Measurements from ENCODE around the gene CABLES2.

The CABLES2 gene

DNA sequence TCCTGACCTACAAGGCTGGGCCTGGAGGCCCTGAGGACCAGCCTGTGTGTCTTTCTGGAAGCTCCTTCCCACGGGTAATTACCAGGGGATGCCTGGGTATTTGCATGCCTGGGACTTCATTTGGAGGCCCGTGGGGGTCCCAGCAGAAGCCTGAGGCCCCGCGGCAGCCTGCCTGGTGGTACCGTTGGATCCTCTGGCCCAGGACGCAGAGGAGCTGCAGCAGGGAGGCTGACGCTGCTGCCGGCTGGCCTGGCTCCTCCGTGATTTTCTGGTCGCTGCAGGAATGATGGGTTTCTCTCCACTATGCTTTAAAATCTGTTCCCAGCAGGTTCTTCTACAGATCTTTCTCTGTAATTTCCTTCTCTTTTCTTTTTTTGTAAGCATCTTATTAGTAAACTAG, 6.5 kb downstream of the CABLES2 start:
- no peak for TF ChIP-seq ARNTL (CRISPR knock-in tag; IDR thresholded peaks at IDR 0.05; ENCODE audit: borderline replicate concordance, low read depth)
- TF ChIP-seq, protein P1, sequence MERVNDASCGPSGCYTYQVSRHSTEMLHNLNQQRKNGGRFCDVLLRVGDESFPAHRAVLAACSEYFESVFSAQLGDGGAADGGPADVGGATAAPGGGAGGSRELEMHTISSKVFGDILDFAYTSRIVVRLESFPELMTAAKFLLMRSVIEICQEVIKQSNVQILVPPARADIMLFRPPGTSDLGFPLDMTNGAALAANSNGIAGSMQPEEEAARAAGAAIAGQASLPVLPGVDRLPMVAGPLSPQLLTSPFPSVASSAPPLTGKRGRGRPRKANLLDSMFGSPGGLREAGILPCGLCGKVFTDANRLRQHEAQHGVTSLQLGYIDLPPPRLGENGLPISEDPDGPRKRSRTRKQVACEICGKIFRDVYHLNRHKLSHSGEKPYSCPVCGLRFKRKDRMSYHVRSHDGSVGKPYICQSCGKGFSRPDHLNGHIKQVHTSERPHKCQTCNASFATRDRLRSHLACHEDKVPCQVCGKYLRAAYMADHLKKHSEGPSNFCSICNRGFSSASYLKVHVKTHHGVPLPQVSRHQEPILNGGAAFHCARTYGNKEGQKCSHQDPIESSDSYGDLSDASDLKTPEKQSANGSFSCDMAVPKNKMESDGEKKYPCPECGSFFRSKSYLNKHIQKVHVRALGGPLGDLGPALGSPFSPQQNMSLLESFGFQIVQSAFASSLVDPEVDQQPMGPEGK (CRISPR knock-in tag; IDR thresholded peaks at IDR 0.05; ENCODE audit: borderline replicate concordance): no peak
- TF ChIP-seq, protein P2, sequence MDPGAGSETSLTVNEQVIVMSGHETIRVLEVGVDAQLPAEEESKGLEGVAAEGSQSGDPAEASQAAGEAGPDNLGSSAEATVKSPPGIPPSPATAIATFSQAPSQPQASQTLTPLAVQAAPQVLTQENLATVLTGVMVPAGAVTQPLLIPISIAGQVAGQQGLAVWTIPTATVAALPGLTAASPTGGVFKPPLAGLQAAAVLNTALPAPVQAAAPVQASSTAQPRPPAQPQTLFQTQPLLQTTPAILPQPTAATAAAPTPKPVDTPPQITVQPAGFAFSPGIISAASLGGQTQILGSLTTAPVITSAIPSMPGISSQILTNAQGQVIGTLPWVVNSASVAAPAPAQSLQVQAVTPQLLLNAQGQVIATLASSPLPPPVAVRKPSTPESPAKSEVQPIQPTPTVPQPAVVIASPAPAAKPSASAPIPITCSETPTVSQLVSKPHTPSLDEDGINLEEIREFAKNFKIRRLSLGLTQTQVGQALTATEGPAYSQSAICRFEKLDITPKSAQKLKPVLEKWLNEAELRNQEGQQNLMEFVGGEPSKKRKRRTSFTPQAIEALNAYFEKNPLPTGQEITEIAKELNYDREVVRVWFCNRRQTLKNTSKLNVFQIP (CRISPR knock-in tag; IDR thresholded peaks at IDR 0.05; ENCODE audit: borderline replicate concordance, low read depth): no peak
- TF ChIP-seq, protein P3, sequence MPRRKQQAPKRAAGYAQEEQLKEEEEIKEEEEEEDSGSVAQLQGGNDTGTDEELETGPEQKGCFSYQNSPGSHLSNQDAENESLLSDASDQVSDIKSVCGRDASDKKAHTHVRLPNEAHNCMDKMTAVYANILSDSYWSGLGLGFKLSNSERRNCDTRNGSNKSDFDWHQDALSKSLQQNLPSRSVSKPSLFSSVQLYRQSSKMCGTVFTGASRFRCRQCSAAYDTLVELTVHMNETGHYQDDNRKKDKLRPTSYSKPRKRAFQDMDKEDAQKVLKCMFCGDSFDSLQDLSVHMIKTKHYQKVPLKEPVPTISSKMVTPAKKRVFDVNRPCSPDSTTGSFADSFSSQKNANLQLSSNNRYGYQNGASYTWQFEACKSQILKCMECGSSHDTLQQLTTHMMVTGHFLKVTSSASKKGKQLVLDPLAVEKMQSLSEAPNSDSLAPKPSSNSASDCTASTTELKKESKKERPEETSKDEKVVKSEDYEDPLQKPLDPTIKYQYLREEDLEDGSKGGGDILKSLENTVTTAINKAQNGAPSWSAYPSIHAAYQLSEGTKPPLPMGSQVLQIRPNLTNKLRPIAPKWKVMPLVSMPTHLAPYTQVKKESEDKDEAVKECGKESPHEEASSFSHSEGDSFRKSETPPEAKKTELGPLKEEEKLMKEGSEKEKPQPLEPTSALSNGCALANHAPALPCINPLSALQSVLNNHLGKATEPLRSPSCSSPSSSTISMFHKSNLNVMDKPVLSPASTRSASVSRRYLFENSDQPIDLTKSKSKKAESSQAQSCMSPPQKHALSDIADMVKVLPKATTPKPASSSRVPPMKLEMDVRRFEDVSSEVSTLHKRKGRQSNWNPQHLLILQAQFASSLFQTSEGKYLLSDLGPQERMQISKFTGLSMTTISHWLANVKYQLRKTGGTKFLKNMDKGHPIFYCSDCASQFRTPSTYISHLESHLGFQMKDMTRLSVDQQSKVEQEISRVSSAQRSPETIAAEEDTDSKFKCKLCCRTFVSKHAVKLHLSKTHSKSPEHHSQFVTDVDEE (CRISPR knock-in tag; IDR thresholded peaks at IDR 0.05): no peak
- no peak for TF ChIP-seq ZFP30 (CRISPR knock-in tag; IDR thresholded peaks at IDR 0.05)
- no peak for TF ChIP-seq ZFP3 (CRISPR knock-in tag; IDR thresholded peaks at IDR 0.05)
- TF ChIP-seq BACH2 (CRISPR knock-in tag; IDR thresholded peaks at IDR 0.05; ENCODE audit: borderline replicate concordance): no peak
- TF ChIP-seq ZNF8 (CRISPR knock-in tag; IDR thresholded peaks at IDR 0.05): no peak
- TF ChIP-seq, protein P4, sequence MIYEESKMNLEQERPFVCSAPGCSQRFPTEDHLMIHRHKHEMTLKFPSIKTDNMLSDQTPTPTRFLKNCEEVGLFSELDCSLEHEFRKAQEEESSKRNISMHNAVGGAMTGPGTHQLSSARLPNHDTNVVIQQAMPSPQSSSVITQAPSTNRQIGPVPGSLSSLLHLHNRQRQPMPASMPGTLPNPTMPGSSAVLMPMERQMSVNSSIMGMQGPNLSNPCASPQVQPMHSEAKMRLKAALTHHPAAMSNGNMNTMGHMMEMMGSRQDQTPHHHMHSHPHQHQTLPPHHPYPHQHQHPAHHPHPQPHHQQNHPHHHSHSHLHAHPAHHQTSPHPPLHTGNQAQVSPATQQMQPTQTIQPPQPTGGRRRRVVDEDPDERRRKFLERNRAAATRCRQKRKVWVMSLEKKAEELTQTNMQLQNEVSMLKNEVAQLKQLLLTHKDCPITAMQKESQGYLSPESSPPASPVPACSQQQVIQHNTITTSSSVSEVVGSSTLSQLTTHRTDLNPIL (CRISPR knock-in tag; IDR thresholded peaks at IDR 0.05; ENCODE audit: low read depth): no peak
- ATAC-seq: no peak

DNA sequence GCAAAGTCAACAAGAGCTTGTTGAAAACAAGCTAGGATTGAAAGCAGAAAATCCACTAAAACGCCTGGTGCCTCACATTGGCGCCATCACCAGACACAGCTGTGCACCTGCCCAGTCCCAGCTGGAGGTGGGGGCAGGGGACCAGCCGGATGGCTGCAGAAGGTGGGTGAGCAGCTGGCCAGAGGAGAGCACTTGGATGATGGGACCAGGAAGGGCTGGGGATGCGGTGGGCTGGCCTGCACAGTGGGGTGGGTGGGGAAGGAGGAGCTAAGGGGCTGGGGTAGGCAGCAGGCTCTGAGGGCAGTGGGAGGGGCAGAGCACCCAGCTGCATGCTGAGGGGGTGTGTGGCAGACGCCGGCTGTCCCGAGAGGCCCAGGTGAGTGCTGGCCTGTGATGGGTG, 7.1 kb downstream of the CABLES2 start:
- no peak for ATAC-seq
- TF ChIP-seq ZNF70 (CRISPR knock-in tag; IDR thresholded peaks at IDR 0.05) (no peak), GLIS3 (CRISPR knock-in tag; IDR thresholded peaks at IDR 0.05) (no peak), ZNF8 (CRISPR knock-in tag; IDR thresholded peaks at IDR 0.05) (no peak), CSDC2 (CRISPR knock-in tag; IDR thresholded peaks at IDR 0.05) (no peak), BACH2 (CRISPR knock-in tag; IDR thresholded peaks at IDR 0.05; ENCODE audit: borderline replicate concordance) (no peak), TCF4 (CRISPR knock-in tag; IDR thresholded peaks at IDR 0.05; ENCODE audit: borderline replicate concordance) (no peak), ARNTL (CRISPR knock-in tag; IDR thresholded peaks at IDR 0.05; ENCODE audit: borderline replicate concordance, low read depth) (no peak), ZFP3 (CRISPR knock-in tag; IDR thresholded peaks at IDR 0.05) (no peak), ESRRG (CRISPR knock-in tag; IDR thresholded peaks at IDR 0.05) (no peak)
- TF ChIP-seq, protein P5, sequence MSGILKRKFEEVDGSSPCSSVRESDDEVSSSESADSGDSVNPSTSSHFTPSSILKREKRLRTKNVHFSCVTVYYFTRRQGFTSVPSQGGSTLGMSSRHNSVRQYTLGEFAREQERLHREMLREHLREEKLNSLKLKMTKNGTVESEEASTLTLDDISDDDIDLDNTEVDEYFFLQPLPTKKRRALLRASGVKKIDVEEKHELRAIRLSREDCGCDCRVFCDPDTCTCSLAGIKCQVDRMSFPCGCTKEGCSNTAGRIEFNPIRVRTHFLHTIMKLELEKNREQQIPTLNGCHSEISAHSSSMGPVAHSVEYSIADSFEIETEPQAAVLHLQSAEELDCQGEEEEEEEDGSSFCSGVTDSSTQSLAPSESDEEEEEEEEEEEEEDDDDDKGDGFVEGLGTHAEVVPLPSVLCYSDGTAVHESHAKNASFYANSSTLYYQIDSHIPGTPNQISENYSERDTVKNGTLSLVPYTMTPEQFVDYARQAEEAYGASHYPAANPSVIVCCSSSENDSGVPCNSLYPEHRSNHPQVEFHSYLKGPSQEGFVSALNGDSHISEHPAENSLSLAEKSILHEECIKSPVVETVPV (CRISPR knock-in tag; IDR thresholded peaks at IDR 0.05): no peak
- TF ChIP-seq, protein P4 (CRISPR knock-in tag; IDR thresholded peaks at IDR 0.05; ENCODE audit: low read depth): no peak
- TF ChIP-seq, protein P3 (CRISPR knock-in tag; IDR thresholded peaks at IDR 0.05): no peak
- TF ChIP-seq, protein P2 (CRISPR knock-in tag; IDR thresholded peaks at IDR 0.05; ENCODE audit: borderline replicate concordance, low read depth): no peak

All from SK-N-SH treated with all-trans-retinoic acid at 6 μM for 48 hours (cell line).